BJ (cell line): Measurements from ENCODE around the gene BSDC1. TPM values are rescaled to one million over a fixed set of nuclear protein-coding genes. Genes with fewer than 3 reads are reported as not detected.

Experiments
- CTCF ChIA-PET: fragments of 350-600 bp; formaldehyde crosslinking; extraction: SDS; loops from one replicate; lab custom pipeline; 2021; ENCODE audit warnings: antibody characterized with exemption, inconsistent platforms; lab: Yijun Ruan, JAX
- POLR2A ChIA-PET: fragments of 300-600 bp; sonication (Branson Sonifier 250); formaldehyde crosslinking; extraction: SDS; loops from one replicate; lab custom pipeline; 2021; ENCODE audit warnings: antibody characterized with exemption; lab: Charles Lee
- DNase-seq: peaks from one replicate; pipeline ENCODE4 v3.0.0-alpha.2; 2011; ENCODE audit warnings: low read depth
- H3K27me3 ChIP-seq: 2 replicates; pipeline ENCODE4 v1.6.0; 2011; ENCODE audit warnings: low read length; ENCODE audit not compliant: control insufficient read depth, insufficient read depth
- H3K36me3 ChIP-seq: 2 replicates; pipeline ENCODE4 v1.5.1; 2011; ENCODE audit warnings: low read length; ENCODE audit not compliant: control insufficient read depth, insufficient read depth
- H3K4me3 ChIP-seq: 2 replicates; pipeline ENCODE4 v1.5.1; 2011; ENCODE audit warnings: low read depth, mild to moderate bottlenecking, control low read depth, low read length
- CTCF ChIP-seq: IDR thresholded peaks from 2 replicates; pipeline ENCODE4 v1.5.1; 2011; ENCODE audit warnings: low read depth, mild to moderate bottlenecking, control low read depth, inconsistent platforms, low read length, moderate library complexity; ENCODE audit not compliant: insufficient read depth
- polyA plus RNA-seq: library from polyadenylated mRNA; depleted of rRNA; stranded (reverse); fragments of >200 nt; gene quantifications from 2 replicates; pipeline ENCODE4 v1.2.3, GENCODE V29; 2011; rRNA removed

BSDC1 gene
- polyA plus RNA-seq, 1 experiment, result 74.1 TPM

GRCh38 chr1:32318127-32318869 lies 75.9 kb downstream of the BSDC1 start:
- no peaks in the 10 kb centered on the region for H3K27me3 ChIP-seq
- no peak for TF ChIP-seq CTCF
- POLR2A ChIA-PET, result no interaction called here
- no peak overlapping the region for H3K4me3 ChIP-seq
- CTCF ChIA-PET, result interaction anchor here (1.4 to 1.6 kb wide), 2 partner anchors 10 to 102 kb away, joined by 5 to 8 read pairs; no protein-coding TSS in a partner anchor
- DNase-seq, result no peak
- peaks cover 11% of the 10 kb centered on the region for H3K36me3 ChIP-seq

- ChIA-PET POLR2A (no interaction called here), CTCF (interaction anchor here (0.6 to 1.4 kb wide), 9 partner anchors 9 to 740 kb away, joined by 3 to 10 read pairs (median 4); partner anchors contain the start of genes FAM167B and MARCKSL1)
- DNase-seq, result no peak
- Histone ChIP-seq H3K27me3 (no peaks in the 10 kb centered on the region), H3K36me3 (peaks cover 10% of the 10 kb centered on the region), H3K4me3 (no peak overlapping the region)
- TF ChIP-seq CTCF, result no peak
Observed at GRCh38 chr1:32316903-32317277, 77.4 kb downstream of the BSDC1 start.

Other genes starting within 250 kb of the BSDC1 start
- gene TXLNA, start 214.8 kb downstream of the BSDC1 start, polyA plus RNA-seq, result 38.1 and 38.5 TPM in 2 replicates
- 11.5 and 13.9 TPM in 2 replicates for gene CCDC28B, start 193.8 kb downstream of the BSDC1 start, polyA plus RNA-seq
- 1.4 and 2.1 TPM in 2 replicates for gene IQCC, start 188.8 kb downstream of the BSDC1 start, polyA plus RNA-seq
- gene DCDC2B, start 185.4 kb downstream of the BSDC1 start, polyA plus RNA-seq, result not detected in 2 replicates
- 29.4 and 37.8 TPM in 2 replicates for gene TMEM234, start 172.1 kb downstream of the BSDC1 start, polyA plus RNA-seq
- gene EIF3I, start 172.0 kb downstream of the BSDC1 start, polyA plus RNA-seq, result 412 and 478 TPM in 2 replicates
- 3.3 and 3.5 TPM in 2 replicates for gene FAM167B, start 147.2 kb downstream of the BSDC1 start, polyA plus RNA-seq
- 0.05 and 0.11 TPM in 2 replicates for gene LCK, start 143.2 kb downstream of the BSDC1 start, polyA plus RNA-seq
- gene HDAC1, start 102.4 kb downstream of the BSDC1 start, polyA plus RNA-seq, result 155 and 185 TPM in 2 replicates
- gene MARCKSL1, start 58.2 kb downstream of the BSDC1 start, polyA plus RNA-seq, result 41.3 and 52.0 TPM in 2 replicates
- gene FAM229A, start 32.0 kb downstream of the BSDC1 start, polyA plus RNA-seq, result 1.3 and 2.4 TPM in 2 replicates
- 0.39 and 0.42 TPM in 2 replicates for gene TSSK3, start 31.9 kb downstream of the BSDC1 start, polyA plus RNA-seq
- not detected in 2 replicates for gene ZBTB8B, start 70.6 kb upstream of the BSDC1 start, polyA plus RNA-seq
- 3.7 and 5.4 TPM in 2 replicates for gene ZBTB8A, start 145.0 kb upstream of the BSDC1 start, polyA plus RNA-seq